Mesendoderm (in vitro differentiated cells): Measurements from ENCODE around the gene MRPL21.

ENCODE experiments used
- DNase-seq: peaks from one replicate; pipeline ENCODE4 v3.0.0; 2013
- H2AK5ac ChIP-seq: 2 replicates; pipeline ENCODE4 v1.6.1; 2013; ENCODE audit warnings: low read length, inconsistent platforms
- H2BK120ac ChIP-seq: 2 replicates; pipeline ENCODE4 v1.6.1; 2013; ENCODE audit warnings: low read depth, mild to moderate bottlenecking, low read length, moderate library complexity, mixed read lengths
- H2BK15ac ChIP-seq: replicated peaks from 2 replicates; pipeline ENCODE4 v1.6.1; 2013; ENCODE audit warnings: low read depth, mild to moderate bottlenecking, moderate library complexity
- H2BK5ac ChIP-seq: 2 replicates; pipeline ENCODE4 v1.6.1; 2013; ENCODE audit warnings: low read length, inconsistent platforms
- H3K18ac ChIP-seq: 2 replicates; pipeline ENCODE4 v1.6.1; 2013; ENCODE audit warnings: mild to moderate bottlenecking, low read length, mixed read lengths
- H3K23ac ChIP-seq: one replicate; pipeline ENCODE4 v1.6.1; 2013; ENCODE audit warnings: low read length
- H3K27ac ChIP-seq: 2 replicates; pipeline ENCODE4 v1.5.1; 2013; ENCODE audit warnings: low read depth, mild to moderate bottlenecking, inconsistent platforms, low read length, moderate library complexity
- H3K27me3 ChIP-seq: 2 replicates; pipeline ENCODE4 v1.6.1; 2013; ENCODE audit warnings: low read length, control low read depth, mild to moderate bottlenecking, inconsistent platforms; ENCODE audit not compliant: insufficient read depth, poor library complexity
- H3K36me3 ChIP-seq: 2 replicates; pipeline ENCODE4 v1.6.1; 2013; ENCODE audit warnings: low read length, inconsistent platforms; ENCODE audit not compliant: control insufficient read depth, insufficient read depth
- H3K4ac ChIP-seq: one replicate; pipeline ENCODE4 v1.6.1; 2013; ENCODE audit warnings: low read depth, mild to moderate bottlenecking, low read length, moderate library complexity
- H3K4me1 ChIP-seq: 2 replicates; pipeline ENCODE4 v1.6.1; 2013; ENCODE audit warnings: low read depth, low read length, inconsistent platforms; ENCODE audit not compliant: control insufficient read depth
- H3K4me2 ChIP-seq: 2 replicates; pipeline ENCODE4 v1.6.1; 2013; ENCODE audit warnings: low read length
- H3K4me3 ChIP-seq: 2 replicates; pipeline ENCODE4 v1.5.1; 2013; ENCODE audit warnings: mild to moderate bottlenecking, low read length
- H3K56ac ChIP-seq: one replicate; pipeline ENCODE4 v1.6.1; 2013; ENCODE audit warnings: low read length
- H3K79me1 ChIP-seq: 2 replicates; pipeline ENCODE4 v1.6.1; 2013; ENCODE audit warnings: low read length, inconsistent platforms
- H3K79me2 ChIP-seq: 2 replicates; pipeline ENCODE4 v1.6.1; 2013; ENCODE audit warnings: mild to moderate bottlenecking, low read length; ENCODE audit not compliant: control insufficient read depth, insufficient read depth
- H3K9ac ChIP-seq: 2 replicates; pipeline ENCODE4 v1.6.1; 2013; ENCODE audit warnings: low read length, inconsistent platforms
- H4K5ac ChIP-seq: one replicate; pipeline ENCODE4 v1.6.1; 2013; ENCODE audit warnings: low read length
- H4K8ac ChIP-seq: one replicate; pipeline ENCODE4 v1.6.1; 2013; ENCODE audit warnings: low read depth, mild to moderate bottlenecking, control low read depth, low read length, moderate library complexity
- WGBS: extraction: QIAGEN DNeasy Blood & Tissue Kit; methylation state at CpG from one replicate; pipeline ENCODE4 v1.1.7; 2013; ENCODE audit warnings: low lambda C conversion rate, missing lambda C conversion rate; ENCODE audit not compliant: insufficient coverage; ENCODE audit errors: extremely low coverage; 5-methylcytosine and 5-hydroxymethylcytosine counted together

Gene MRPL21

GRCh38 chr11:68947151-68947550 lies 43.5 kb upstream of the MRPL21 start:
- Histone ChIP-seq H3K4me2 (no peak overlapping the region), H3K36me3 (no peaks in the 10 kb centered on the region), H3K4ac (no peak overlapping the region), H3K79me1 (no peaks in the 10 kb centered on the region), H3K27ac (no peak overlapping the region), H3K9ac (no peak overlapping the region), H4K5ac (no peak overlapping the region), H3K4me3 (no peak overlapping the region), H3K4me1 (no peaks in the 10 kb centered on the region), H2BK15ac (no peak overlapping the region), H3K27me3 (no peaks in the 10 kb centered on the region), H2BK120ac (no peak overlapping the region), H3K23ac (no peak overlapping the region), H3K18ac (no peak overlapping the region), H2AK5ac (no peak overlapping the region), H2BK5ac (no peak overlapping the region), H3K79me2 (no peaks in the 10 kb centered on the region), H3K56ac (no peak overlapping the region), H4K8ac (no peak overlapping the region)
- no CpG with 5 or more reads among the region's 11 CpGs for WGBS
- DNase-seq, result no peak

GRCh38 chr11:68946416-68947090 lies 42.9 kb upstream of the MRPL21 start:
- Histone ChIP-seq H3K9ac (no peak overlapping the region), H4K8ac (no peak overlapping the region), H2BK15ac (no peak overlapping the region), H2AK5ac (no peak overlapping the region), H3K27ac (no peak overlapping the region), H3K79me1 (no peaks in the 10 kb centered on the region), H4K5ac (no peak overlapping the region), H3K4me1 (no peaks in the 10 kb centered on the region), H3K27me3 (no peaks in the 10 kb centered on the region), H3K23ac (no peak overlapping the region), H3K79me2 (no peaks in the 10 kb centered on the region), H3K18ac (no peak overlapping the region), H3K4me2 (no peak overlapping the region), H3K4ac (no peak overlapping the region), H3K36me3 (no peaks in the 10 kb centered on the region), H2BK5ac (no peak overlapping the region), H2BK120ac (no peak overlapping the region), H3K56ac (no peak overlapping the region), H3K4me3 (no peak overlapping the region)
- WGBS, result no CpG with 5 or more reads among the region's 18 CpGs
- no peak for DNase-seq

GRCh38 chr11:68942751-68943271 lies 39.2 kb upstream of the MRPL21 start:
- Histone ChIP-seq H3K9ac (no peak overlapping the region), H3K4me1 (no peaks in the 10 kb centered on the region), H4K8ac (no peak overlapping the region), H3K4me3 (no peak overlapping the region), H3K18ac (no peak overlapping the region), H3K4ac (no peak overlapping the region), H2BK15ac (no peak overlapping the region), H2BK5ac (no peak overlapping the region), H3K56ac (no peak overlapping the region), H3K79me1 (no peaks in the 10 kb centered on the region), H3K23ac (no peak overlapping the region), H3K36me3 (peaks cover 3% of the 10 kb centered on the region), H4K5ac (no peak overlapping the region), H3K27ac (no peak overlapping the region), H3K4me2 (no peak overlapping the region), H3K27me3 (no peaks in the 10 kb centered on the region), H2BK120ac (no peak overlapping the region), H3K79me2 (no peaks in the 10 kb centered on the region), H2AK5ac (no peak overlapping the region)
- no CpG with 5 or more reads among the region's 9 CpGs for WGBS
- DNase-seq, result no peak

GRCh38 chr11:68942095-68942620 lies 38.5 kb upstream of the MRPL21 start:
- Histone ChIP-seq H2BK120ac (no peak overlapping the region), H3K4me2 (no peak overlapping the region), H3K4ac (no peak overlapping the region), H3K23ac (no peak overlapping the region), H2BK15ac (no peak overlapping the region), H3K36me3 (peaks cover 5% of the 10 kb centered on the region), H3K56ac (no peak overlapping the region), H3K79me1 (no peaks in the 10 kb centered on the region), H2BK5ac (no peak overlapping the region), H4K5ac (no peak overlapping the region), H4K8ac (no peak overlapping the region), H3K79me2 (no peaks in the 10 kb centered on the region), H3K27me3 (no peaks in the 10 kb centered on the region), H3K4me1 (no peaks in the 10 kb centered on the region), H3K18ac (no peak overlapping the region), H3K4me3 (no peak overlapping the region), H3K27ac (no peak overlapping the region), H2AK5ac (no peak overlapping the region), H3K9ac (no peak overlapping the region)
- WGBS, result no CpG with 5 or more reads among the region's 11 CpGs
- no peak for DNase-seq

- no peaks in the 10 kb centered on the region for H3K27me3 ChIP-seq
- H4K5ac ChIP-seq, result no peak overlapping the region
- H3K4me3 ChIP-seq, result no peak overlapping the region
- no peak overlapping the region for H2BK15ac ChIP-seq
- no peak overlapping the region for H3K27ac ChIP-seq
- H2BK5ac ChIP-seq, result no peak overlapping the region
- no peak overlapping the region for H3K23ac ChIP-seq
- no peaks in the 10 kb centered on the region for H3K4me1 ChIP-seq
- peaks cover 5% of the 10 kb centered on the region for H3K36me3 ChIP-seq
- no peak overlapping the region for H3K9ac ChIP-seq
- DNase-seq, result no peak
- no peak overlapping the region for H2BK120ac ChIP-seq
- H3K4me2 ChIP-seq, result no peak overlapping the region
- no peak overlapping the region for H3K56ac ChIP-seq
- no peak overlapping the region for H4K8ac ChIP-seq
- no CpG with 5 or more reads among the region's 18 CpGs for WGBS
- no peak overlapping the region for H3K18ac ChIP-seq
- no peaks in the 10 kb centered on the region for H3K79me1 ChIP-seq
- no peaks in the 10 kb centered on the region for H3K79me2 ChIP-seq
- no peak overlapping the region for H2AK5ac ChIP-seq
- no peak overlapping the region for H3K4ac ChIP-seq
Measured at GRCh38 chr11:68941324-68942094, 37.9 kb upstream of the MRPL21 start.
